K562 (cell line): ENCODE measurements around the gene S100A9. TPM values are rescaled to one million over a fixed set of nuclear protein-coding genes. Genes with fewer than 3 reads are reported as not detected.

Experiments used
- ATAC-seq: fragments of 200-7000 bp; cut with Tn5 transposase; 3 replicates; pipeline ENCODE4 v1.9.1; 2020; ENCODE audit warnings: moderate library complexity
- BruUV-seq: library from RNA; stranded (reverse); fragments of 400-500 nt; replicated peaks from 2 replicates; lab custom pipeline; 2021; lab: Mats Ljungman, UMichigan
- CTCF ChIA-PET: fragments of 300-600 bp; formaldehyde crosslinking; extraction: SDS; loops from one replicate; lab custom pipeline; 2021; ENCODE audit warnings: low intra/inter-chr PET ratio; lab: Yijun Ruan, JAX
- POLR2A ChIA-PET: fragments of 300-600, 350-650 bp; sonication (Branson Sonifier 250); formaldehyde crosslinking; extraction: SDS; loops from one replicate; lab custom pipeline; 2021; ENCODE audit warnings: antibody characterized with exemption, inconsistent platforms; lab: Yijun Ruan, JAX
- DNase-seq, 4 experiments: peaks; one replicate each; pipeline versions ENCODE4 v3.0.0 to v3.0.0-alpha.2; 2011 to 2018; ENCODE audit warnings: low spot score in 3 of 4, mixed read lengths in 3 of 4; ENCODE audit errors: extremely low read depth in 1 of 4
- FAIRE-seq: peaks from 2 replicates; lab custom pipeline; 2011; peaks lifted over from hg19 to GRCh38; lab: Jason Lieb, UNC
- H2AFZ ChIP-seq: 2 replicates; pipeline ENCODE4 v1.6.0; 2011; ENCODE audit warnings: low read depth, low read length, control low read depth, inconsistent platforms
- H3K27ac ChIP-seq: fragments of 200-600 bp; 3 replicates; pipeline ENCODE4 v1.8.0; 2011; ENCODE audit warnings: low read depth, mild to moderate bottlenecking, control low read depth, inconsistent platforms, low read length, moderate library complexity, mixed read lengths; ENCODE audit errors: extremely low read depth
- H3K27me3 ChIP-seq, 2 experiments: fragments of 300-600 bp in 1 of 2; 2 replicates in 1 of 2; 3 replicates in 1 of 2; pipeline versions ENCODE4 v1.6.0 to v1.8.0; 2011; ENCODE audit warnings: inconsistent platforms in 2 of 2, low read length in 2 of 2, mild to moderate bottlenecking in 1 of 2, mixed read lengths in 1 of 2, moderate library complexity in 1 of 2; ENCODE audit not compliant: control insufficient read depth in 2 of 2, insufficient read depth in 2 of 2
- H3K36me3 ChIP-seq: fragments of 300-600 bp; 3 replicates; pipeline ENCODE4 v1.8.0; 2011; ENCODE audit warnings: mild to moderate bottlenecking, low read length, inconsistent platforms; ENCODE audit not compliant: control insufficient read depth, insufficient read depth
- H3K4me1 ChIP-seq, 2 experiments: fragments of 200-600 bp in 1 of 2; replicated peaks in 1 of 2; 2 replicates in 1 of 2; 3 replicates in 1 of 2; pipeline versions ENCODE4 v1.5.1 to v1.8.0; 2011; ENCODE audit warnings: inconsistent platforms in 2 of 2, low read length in 2 of 2, mild to moderate bottlenecking in 1 of 2, mixed read lengths in 1 of 2, moderate library complexity in 1 of 2; ENCODE audit not compliant: control insufficient read depth in 2 of 2, insufficient read depth in 2 of 2
- H3K4me2 ChIP-seq: 2 replicates; pipeline ENCODE4 v1.6.1; 2011; ENCODE audit warnings: low read length, control low read depth, inconsistent platforms, mixed read lengths; ENCODE audit not compliant: insufficient read depth
- H3K4me3 ChIP-seq: fragments of 200-600 bp; sonication (generic), shearing (Covaris generic); 2 replicates; pipeline ENCODE4 v1.5.1; 2016; ENCODE audit warnings: control low read depth, inconsistent platforms
- H3K79me2 ChIP-seq: fragments of 200-600 bp; 3 replicates; pipeline ENCODE4 v1.8.0; 2011; ENCODE audit warnings: low read length, inconsistent platforms; ENCODE audit not compliant: control insufficient read depth, insufficient read depth
- H3K9ac ChIP-seq, 2 experiments: 2 replicates each; pipeline versions ENCODE4 v1.6.0 to v1.6.1; 2011; ENCODE audit warnings: low read depth in 2 of 2, low read length in 2 of 2, control low read depth in 1 of 2, inconsistent platforms in 1 of 2, mild to moderate bottlenecking in 1 of 2, mixed read lengths in 1 of 2; ENCODE audit not compliant: insufficient read depth in 1 of 2
- H3K9me1 ChIP-seq: one replicate; pipeline ENCODE4 v1.6.0; 2011; ENCODE audit warnings: inconsistent platforms, mild to moderate bottlenecking, low read length, moderate library complexity; ENCODE audit not compliant: control insufficient read depth, insufficient read depth
- H3K9me3 ChIP-seq: replicated peaks from 2 replicates; pipeline ENCODE4 v1.5.1; 2011; ENCODE audit warnings: low read depth, low read length, inconsistent platforms; ENCODE audit not compliant: control insufficient read depth, insufficient read depth
- H4K20me1 ChIP-seq: replicated peaks from 2 replicates; pipeline ENCODE4 v1.6.1; 2011; ENCODE audit warnings: low read length, inconsistent platforms, mixed read lengths; ENCODE audit not compliant: control insufficient read depth, insufficient read depth
- CBX3 ChIP-seq, 2 experiments: IDR thresholded peaks; 1 replicate in 1 of 2; 2 replicates in 1 of 2; pipeline ENCODE4 v1.6.1; 2012; ENCODE audit warnings: inconsistent platforms in 2 of 2, low read length in 2 of 2, borderline replicate concordance in 1 of 2, control low read depth in 1 of 2
- FOXJ2 ChIP-seq: fragments of 200-800 bp; sonication (Bioruptor generic); IDR thresholded peaks from 2 replicates; pipeline ENCODE4 v1.6.1; 2016; ENCODE audit warnings: missing genetic modification characterization, missing compliant biosample characterization
- JUNB ChIP-seq: fragments of 450-650 bp; formaldehyde crosslinking; conservative IDR thresholded peaks from 2 replicates; pipeline ENCODE4 v1.4.0; 2020; ENCODE audit warnings: mild to moderate bottlenecking
- KDM1A ChIP-seq, 2 experiments: fragments of 450-650 bp; IDR thresholded peaks; 2 replicates each; pipeline ENCODE4 v1.6.1; 2016; ENCODE audit warnings: mild to moderate bottlenecking in 2 of 2
- NFIX ChIP-seq: fragments of 250-450 bp; sonication (Bioruptor Pico); IDR thresholded peaks from 2 replicates; pipeline ENCODE4 v1.4.0; 2020; ENCODE audit warnings: low read depth, mild to moderate bottlenecking, moderate library complexity
- SIRT6 ChIP-seq: IDR thresholded peaks from one replicate; pipeline ENCODE4 v1.6.1; 2012; ENCODE audit warnings: low read depth, mild to moderate bottlenecking, control low read depth, inconsistent platforms, low read length, moderate library complexity
- STAT5A ChIP-seq: IDR thresholded peaks from 2 replicates; pipeline ENCODE4 v1.6.1; 2012; ENCODE audit warnings: low read length, inconsistent platforms, borderline replicate concordance
- ZNF717 ChIP-seq: fragments of 250-450 bp; sonication (Bioruptor Pico); IDR thresholded peaks from 2 replicates; pipeline ENCODE4 v1.5.0; 2021
- ZNF785 ChIP-seq: fragments of 250-450 bp; sonication (Bioruptor Pico); IDR thresholded peaks from 2 replicates; pipeline ENCODE4 v1.4.0; 2020; ENCODE audit warnings: mild to moderate bottlenecking
- WGBS: fragments of 100-300 bp; shearing (Covaris generic); methylation state at CpG from one replicate; pipeline ENCODE4 v1.1.6; 2016; ENCODE audit warnings: low coverage, mixed read lengths; ENCODE audit not compliant: insufficient coverage; ENCODE audit errors: missing lambda C conversion rate; 5-methylcytosine and 5-hydroxymethylcytosine counted together
- in situ Hi-C: fragments of 300-500 bp; cut with MboI; formaldehyde crosslinking; loops from 4 replicates; pipeline ENCODE4 v1.15.0; 2018; ENCODE audit warnings: inconsistent platforms, mixed read lengths
- intact Hi-C: fragments of 100-400 bp; cut with micrococcal nuclease; formaldehyde crosslinking; loops from 2 replicates; pipeline ENCODE4 v1.14.2; 2022
- polyA plus RNA-seq, 8 experiments: library from polyadenylated mRNA; depleted of rRNA in 4 of 8; stranded (reverse) in 5 of 8; unstranded in 3 of 8; fragments of >200 nt; fragmentation: Nextera tagmentation in 2 of 8; fragmentation: Illumina TruSeq in 1 of 8; extraction: Ambion mirVana in 2 of 8; extraction: Trizol in 1 of 8; gene quantifications; 2 replicates each; pipeline versions ENCODE4 v1.2.1 to v1.2.3, GENCODE V29; 2011 to 2014; ENCODE audit warnings: inconsistent platforms in 1 of 8, missing spikeins in 1 of 8
- total RNA-seq, 7 experiments: library from RNA; depleted of rRNA in 6 of 7; stranded (reverse); fragments of >200 nt in 6 of 7; fragmentation: Illumina TruSeq in 2 of 7; extraction: Trizol in 2 of 7; gene quantifications; 2 replicates each; pipeline versions ENCODE4 v1.2.1 to v1.2.3, GENCODE V29; 2011 to 2021; ENCODE audit warnings: low replicate concordance in 1 of 7

The S100A9 gene
- total and polyA plus RNA-seq, 9 of the 15 experiments (the other 6 are each of a cell fraction or from before 2014, with no cell fraction given) = 0.80 TPM; not detected in 8

DNA sequence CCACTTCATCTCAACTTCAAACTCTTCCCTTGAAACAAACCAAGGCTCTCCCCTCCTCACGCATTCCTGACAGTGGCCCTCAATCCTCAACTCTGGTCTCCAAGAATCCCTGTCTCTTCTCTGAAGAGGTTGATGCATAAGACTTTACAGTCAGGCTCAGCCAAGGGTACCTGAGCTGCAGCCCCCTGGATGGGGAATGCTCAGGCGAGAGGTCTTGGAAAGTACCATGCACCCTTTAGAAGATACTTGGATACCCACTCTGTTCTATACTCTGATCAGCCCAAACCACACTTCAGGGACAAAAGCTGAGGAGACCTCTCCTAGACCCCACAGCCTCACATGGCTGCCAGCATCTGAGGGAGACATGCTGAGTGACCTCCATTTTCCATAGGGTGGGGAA, 44.4 kb upstream of the S100A9 start:
- Histone ChIP-seq H3K9me1 (no peaks in the 10 kb centered on the region), H3K36me3 (no peaks in the 10 kb centered on the region), H3K4me3 (no peak overlapping the region), H4K20me1 (no peaks in the 10 kb centered on the region), H3K4me2 (no peak overlapping the region), H3K9ac (no peak overlapping the region), H3K9me3 (no peaks in the 10 kb centered on the region), H2AFZ (no peak overlapping the region), H3K79me2 (no peaks in the 10 kb centered on the region), H3K27ac (no peak overlapping the region), H3K27me3 (peaks cover 0 to 13% of the 10 kb centered on the region in 2 experiments; a peak in 3 of 5 replicates), H3K4me1 (no peaks in the 10 kb centered on the region)
- intact Hi-C loops = no loop called here
- POLR2A ChIA-PET = interaction anchor here (0.6 to 1.2 kb wide), 2 partner anchors 29 to 830 kb away, joined by 3 read pairs; no protein-coding TSS in a partner anchor
- BruUV-seq = no TSS peak
- 21% methylated on average over 2 of the region's 2 CpGs for WGBS
- FAIRE-seq (no peak), DNase-seq (no peak), ATAC-seq (no peak)
- CTCF ChIA-PET = interaction anchor here (1.1 to 1.4 kb wide), 2 partner anchors 40 to 182 kb away, joined by 3 to 5 read pairs; no protein-coding TSS in a partner anchor
- in situ Hi-C loops = no loop called here
- TF ChIP-seq KDM1A (IDR thresholded peaks at IDR 0.05) (no peak), SIRT6 (no peak), ZNF785 (CRISPR knock-in tag) (no peak), NFIX (CRISPR knock-in tag) (no peak), JUNB (CRISPR knock-in tag) (no peak), CBX3 (IDR thresholded peaks at IDR 0.05; ENCODE audit: borderline replicate concordance in 1 of 2, low read length in 2 of 2) (no peak), ZNF717 (no peak), STAT5A (no peak), FOXJ2 (tag) (no peak)
